GM12878 (cell line): Measurements from ENCODE around the gene PRRC2A. TPM values are rescaled to one million over a fixed set of nuclear protein-coding genes. Genes with fewer than 3 reads are reported as not detected.

ENCODE experiments used
- ATAC-seq: fragments of 200-7000 bp; cut with Tn5 transposase; 3 replicates; pipeline ENCODE4 v1.9.1; 2020; ENCODE audit warnings: mild to moderate bottlenecking, moderate library complexity
- BruUV-seq: library from RNA; stranded (reverse); fragments of 400-500 nt; replicated peaks from 2 replicates; lab custom pipeline; 2021; lab: Mats Ljungman, UMichigan
- CTCF ChIA-PET: fragments of 300-600 bp; sonication (Branson Sonifier 250); formaldehyde crosslinking; extraction: SDS; loops from one replicate; lab custom pipeline; 2021; ENCODE audit warnings: inconsistent platforms; lab: Yijun Ruan, JAX
- POLR2A ChIA-PET: fragments of 350-600 bp; formaldehyde crosslinking; extraction: SDS; loops from one replicate; lab custom pipeline; 2021; ENCODE audit warnings: inconsistent platforms; lab: Charles Lee
- RAD21 ChIA-PET: fragments of 300-600 bp; sonication (Branson Sonifier 250); formaldehyde crosslinking; loops from one replicate; lab custom pipeline; 2023; ENCODE audit warnings: antibody characterized with exemption; ENCODE audit not compliant: unreplicated experiment; lab: Charles Lee
- SMC1A ChIA-PET: fragments of 300-600 bp; sonication (Branson Sonifier 250); formaldehyde crosslinking; loops from one replicate; lab custom pipeline; 2023; ENCODE audit not compliant: unreplicated experiment, uncharacterized antibody; lab: Charles Lee
- DNase-seq: peaks from one replicate; pipeline ENCODE4 v3.0.0-alpha.2; 2011; ENCODE audit warnings: low read depth, low spot score
- FAIRE-seq: peaks from 3 replicates; lab custom pipeline; 2011; peaks lifted over from hg19 to GRCh38; lab: Jason Lieb, UNC
- H2AFZ ChIP-seq: 2 replicates; pipeline ENCODE4 v1.6.0; 2011; ENCODE audit warnings: low read depth, low read length, control low read depth; ENCODE audit not compliant: control insufficient read depth
- H3K27ac ChIP-seq: 2 replicates; pipeline ENCODE4 v1.5.1; 2011; ENCODE audit warnings: control low read depth; ENCODE audit not compliant: control insufficient read depth, insufficient read depth
- H3K27me3 ChIP-seq, 2 experiments: replicated peaks in 1 of 2; 2 replicates each; pipeline versions ENCODE4 v1.6.0 to v1.6.1; 2011; ENCODE audit warnings: low read length in 1 of 2; ENCODE audit not compliant: control insufficient read depth in 2 of 2, insufficient read depth in 2 of 2
- H3K36me3 ChIP-seq, 2 experiments: 2 replicates each; pipeline ENCODE4 v1.5.1; 2011; ENCODE audit warnings: low read length in 1 of 2; ENCODE audit not compliant: control insufficient read depth in 2 of 2, insufficient read depth in 2 of 2
- H3K4me1 ChIP-seq: 2 replicates; pipeline ENCODE4 v1.6.1; 2011; ENCODE audit warnings: mild to moderate bottlenecking, low read length, moderate library complexity, mixed read lengths; ENCODE audit not compliant: control insufficient read depth, insufficient read depth
- H3K4me2 ChIP-seq: 2 replicates; pipeline ENCODE4 v1.6.0; 2011; ENCODE audit warnings: control low read depth; ENCODE audit not compliant: control insufficient read depth, insufficient read depth
- H3K4me3 ChIP-seq: fragments of 200-600 bp; sonication (generic); 2 replicates; pipeline ENCODE4 v1.5.1; 2016
- H3K79me2 ChIP-seq: 2 replicates; pipeline ENCODE4 v1.6.0; 2011; ENCODE audit warnings: low read length; ENCODE audit not compliant: control insufficient read depth, insufficient read depth
- H3K9ac ChIP-seq: 2 replicates; pipeline ENCODE4 v1.8.0; 2011; ENCODE audit warnings: low read length, control low read depth, mixed read lengths; ENCODE audit not compliant: control insufficient read depth, insufficient read depth
- H3K9me3 ChIP-seq: replicated peaks from 3 replicates; pipeline ENCODE4 v1.5.1; 2011; ENCODE audit warnings: mild to moderate bottlenecking, low read length; ENCODE audit not compliant: control insufficient read depth, insufficient read depth
- H4K20me1 ChIP-seq: 2 replicates; pipeline ENCODE4 v1.6.0; 2011; ENCODE audit not compliant: control insufficient read depth, insufficient read depth
- BHLHE40 ChIP-seq, 2 experiments: fragments of 450-650 bp in 1 of 2; IDR thresholded peaks; 2 replicates each; pipeline ENCODE4 v1.6.1; 2011 to 2017; ENCODE audit warnings: low read depth in 2 of 2, borderline replicate concordance in 1 of 2, improper control_type of control experiment in 1 of 2, low read length in 1 of 2, mild to moderate bottlenecking in 1 of 2
- CHD4 ChIP-seq: fragments of 200-600 bp; sonication (generic); IDR thresholded peaks from 2 replicates; pipeline ENCODE4 v1.6.1; 2016; ENCODE audit warnings: mild to moderate bottlenecking
- NFYA ChIP-seq: IDR thresholded peaks from 2 replicates; pipeline ENCODE4 v1.6.1; 2011; ENCODE audit warnings: low read depth, mild to moderate bottlenecking, low read length, improper control_type of control experiment, borderline replicate concordance
- POLR2A ChIP-seq: IDR thresholded peaks from 2 replicates; pipeline ENCODE4 v1.6.1; 2011; ENCODE audit warnings: low read depth, mild to moderate bottlenecking, low read length
- POLR2AphosphoS5 ChIP-seq: IDR thresholded peaks from 2 replicates; pipeline ENCODE4 v1.6.1; 2011; ENCODE audit warnings: mild to moderate bottlenecking, low read length, inconsistent platforms
- RB1 ChIP-seq: fragments of 450-650 bp; formaldehyde crosslinking; IDR thresholded peaks from 2 replicates; pipeline ENCODE4 v1.6.1; 2017; ENCODE audit warnings: mild to moderate bottlenecking, borderline replicate concordance
- SMAD5 ChIP-seq: IDR thresholded peaks from 2 replicates; pipeline ENCODE4 v1.6.1; 2016; ENCODE audit warnings: antibody characterized with exemption, low read depth
- SRF ChIP-seq, 2 experiments: IDR thresholded peaks; 2 replicates each; pipeline ENCODE4 v1.6.1; 2011; ENCODE audit warnings: low read depth in 2 of 2, low read length in 2 of 2, mild to moderate bottlenecking in 1 of 2, moderate library complexity in 1 of 2
- ZNF274 ChIP-seq: IDR thresholded peaks from one replicate; pipeline ENCODE4 v1.8.0; 2011; ENCODE audit not compliant: insufficient read length, insufficient read depth
- WGBS: methylation state at CpG from one replicate; pipeline ENCODE4 v1.1.6; 2016; ENCODE audit warnings: low lambda C conversion rate; ENCODE audit not compliant: insufficient replicate concordance, insufficient coverage; ENCODE audit errors: missing lambda C conversion rate; 5-methylcytosine and 5-hydroxymethylcytosine counted together
- in situ Hi-C: fragments of 300-500 bp; cut with MboI; formaldehyde crosslinking; loops from 9 replicates; pipeline ENCODE4 v1.14.3; 2018; ENCODE audit warnings: mixed read lengths
- intact Hi-C: fragments of 100-400 bp; cut with micrococcal nuclease; formaldehyde crosslinking; loops from one replicate; pipeline ENCODE4 v1.14.2; 2022; ENCODE audit not compliant: unreplicated experiment
- polyA plus RNA-seq, 11 experiments: library from polyadenylated mRNA; depleted of rRNA in 4 of 11; unstranded in 6 of 11; stranded (reverse) in 5 of 11; fragments of >200 nt; fragmentation: Nextera tagmentation in 4 of 11; fragmentation: Illumina TruSeq in 1 of 11; extraction: Ambion mirVana in 4 of 11; extraction: Trizol in 1 of 11; gene quantifications; 1 replicate in 1 of 11; 2 replicates in 10 of 11; pipeline versions ENCODE4 v1.2.1 to v1.2.3, GENCODE V29; 2011 to 2016; ENCODE audit warnings: inconsistent platforms in 2 of 11, missing spikeins in 2 of 11, low read depth in 1 of 11
- total RNA-seq, 4 experiments: library from RNA; depleted of rRNA in 3 of 4; stranded (reverse); fragments of >200 nt in 3 of 4; fragmentation: Illumina TruSeq in 1 of 4; extraction: Trizol in 1 of 4; gene quantifications; 2 replicates each; pipeline versions ENCODE4 v1.2.1 to v1.2.3, GENCODE V29; 2013 to 2021
- TF ChIP-seq, protein P1 (sequence below): fragments of 450-650 bp; formaldehyde crosslinking; IDR thresholded peaks from 2 replicates; pipeline ENCODE4 v1.5.0; 2022; ENCODE audit warnings: mild to moderate bottlenecking, missing genetic modification characterization
- TF ChIP-seq, protein P2 (sequence below): IDR thresholded peaks from 2 replicates; pipeline ENCODE4 v1.6.1; 2012; ENCODE audit warnings: low read depth, low read length, improper control_type of control experiment

The PRRC2A gene
- total and polyA plus RNA-seq, 10 of the 15 experiments (the other 5 are each of a cell fraction or from before 2014, with no cell fraction given), result 0.40 to 244 (median 61.3) TPM

- TF ChIP-seq, protein P1, sequence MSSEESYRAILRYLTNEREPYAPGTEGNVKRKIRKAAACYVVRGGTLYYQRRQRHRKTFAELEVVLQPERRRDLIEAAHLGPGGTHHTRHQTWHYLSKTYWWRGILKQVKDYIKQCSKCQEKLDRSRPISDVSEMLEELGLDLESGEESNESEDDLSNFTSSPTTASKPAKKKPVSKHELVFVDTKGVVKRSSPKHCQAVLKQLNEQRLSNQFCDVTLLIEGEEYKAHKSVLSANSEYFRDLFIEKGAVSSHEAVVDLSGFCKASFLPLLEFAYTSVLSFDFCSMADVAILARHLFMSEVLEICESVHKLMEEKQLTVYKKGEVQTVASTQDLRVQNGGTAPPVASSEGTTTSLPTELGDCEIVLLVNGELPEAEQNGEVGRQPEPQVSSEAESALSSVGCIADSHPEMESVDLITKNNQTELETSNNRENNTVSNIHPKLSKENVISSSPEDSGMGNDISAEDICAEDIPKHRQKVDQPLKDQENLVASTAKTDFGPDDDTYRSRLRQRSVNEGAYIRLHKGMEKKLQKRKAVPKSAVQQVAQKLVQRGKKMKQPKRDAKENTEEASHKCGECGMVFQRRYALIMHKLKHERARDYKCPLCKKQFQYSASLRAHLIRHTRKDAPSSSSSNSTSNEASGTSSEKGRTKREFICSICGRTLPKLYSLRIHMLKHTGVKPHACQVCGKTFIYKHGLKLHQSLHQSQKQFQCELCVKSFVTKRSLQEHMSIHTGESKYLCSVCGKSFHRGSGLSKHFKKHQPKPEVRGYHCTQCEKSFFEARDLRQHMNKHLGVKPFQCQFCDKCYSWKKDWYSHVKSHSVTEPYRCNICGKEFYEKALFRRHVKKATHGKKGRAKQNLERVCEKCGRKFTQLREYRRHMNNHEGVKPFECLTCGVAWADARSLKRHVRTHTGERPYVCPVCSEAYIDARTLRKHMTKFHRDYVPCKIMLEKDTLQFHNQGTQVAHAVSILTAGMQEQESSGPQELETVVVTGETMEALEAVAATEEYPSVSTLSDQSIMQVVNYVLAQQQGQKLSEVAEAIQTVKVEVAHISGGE (CRISPR knock-in tag), result no peak
- TF ChIP-seq SRF (IDR thresholded peaks at IDR 0.05; ENCODE audit: low read depth in 2 of 2, low read length in 2 of 2), result no peak
- TF ChIP-seq RB1, result no peak
Measured at GRCh38 chr6:31621991-31622390, 1.5 kb downstream of the PRRC2A start (continued).

DNA sequence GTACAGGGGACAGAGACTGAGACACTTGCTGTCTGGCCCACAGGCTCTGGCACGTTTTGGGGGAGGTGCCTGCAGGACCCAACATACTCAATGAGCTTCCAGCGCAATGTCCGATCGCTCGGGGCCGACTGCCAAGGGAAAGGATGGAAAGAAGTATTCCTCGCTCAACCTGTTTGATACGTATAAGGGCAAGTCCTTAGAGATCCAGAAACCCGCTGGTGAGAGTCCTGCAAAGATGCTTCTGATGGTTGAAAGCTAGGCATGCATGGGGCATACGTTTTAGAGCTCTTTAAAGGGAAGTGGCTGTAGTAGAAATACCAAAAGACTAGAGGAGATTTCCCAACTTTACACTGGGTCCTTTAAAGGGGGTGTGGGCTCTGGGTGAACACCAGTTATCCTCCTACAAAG, 2.2 kb downstream of the PRRC2A start:
- H3K27ac ChIP-seq, result no peak overlapping the region
- peaks cover 31 to 39% of the 10 kb centered on the region in 2 experiments for H3K36me3 ChIP-seq
- ChIA-PET CTCF (interaction anchor here (0.9 to 3.0 kb wide), 14 partner anchors 10 to 210 kb away, joined by 3 to 17 read pairs (median 4); partner anchors contain the start of genes ABHD16A, ATP6V1G2, BAG6 and LST1), SMC1A (interaction anchor here (0.7 to 2.9 kb wide), 14 partner anchors 10 to 240 kb away, joined by 3 to 15 read pairs (median 3); partner anchors contain the start of genes BAG6, C6orf47, GPANK1 and NEU1), POLR2A (interaction anchor here (0.6 to 5.2 kb wide), 10 partner anchors 16 to 183 kb away, joined by 3 to 58 read pairs (median 3); partner anchors contain the start of genes ABHD16A, APOM, BAG6 and C6orf47), RAD21 (interaction anchor here (0.7 to 2.6 kb wide), 6 partner anchors 29 to 147 kb away, joined by 3 to 11 read pairs (median 4); partner anchors contain the start of genes ATP6V1G2, BAG6, NFKBIL1 and TNF)
- intact Hi-C loops, result no loop called here
- ATAC-seq, result no peak
- peak overlapping the region; percentile 99; the same call in 1 of the 2 replicates for H3K9ac ChIP-seq
- peak overlapping the region; percentile 74 for H3K4me2 ChIP-seq
- H3K4me1 ChIP-seq, result peaks cover 2% of the 10 kb centered on the region
- no peak overlapping the region for H2AFZ ChIP-seq
- WGBS, result 86% methylated on average over 10 of the region's 10 CpGs
- no peaks in the 10 kb centered on the region for H3K9me3 ChIP-seq
- FAIRE-seq, result no peak
- in situ Hi-C loops, result no loop called here
- no peaks in the 10 kb centered on the region for H3K27me3 ChIP-seq
- H3K4me3 ChIP-seq, result peak overlapping the region; percentile 86; the same call in 1 of the 2 replicates
- peaks cover 4% of the 10 kb centered on the region; the same call in 1 of the 2 replicates for H4K20me1 ChIP-seq
- TF ChIP-seq NFYA (no peak), POLR2A (0 out of 2 replicates have a peak, but pooled peaks have one; percentile 15), ZNF274 (no peak), CHD4 (no peak), BHLHE40 (IDR thresholded peaks at IDR 0.05; ENCODE audit: borderline replicate concordance in 1 of 2, low read depth in 2 of 2, low read length in 1 of 2) (peak; percentile 19 to 57; a peak in 2 of 4 replicates), SMAD5 (peak; percentile 52; the same call in 1 of the 2 replicates), POLR2AphosphoS5 (0 out of 2 replicates have a peak, but pooled peaks have one; percentile 24)
- TF ChIP-seq, protein P2, sequence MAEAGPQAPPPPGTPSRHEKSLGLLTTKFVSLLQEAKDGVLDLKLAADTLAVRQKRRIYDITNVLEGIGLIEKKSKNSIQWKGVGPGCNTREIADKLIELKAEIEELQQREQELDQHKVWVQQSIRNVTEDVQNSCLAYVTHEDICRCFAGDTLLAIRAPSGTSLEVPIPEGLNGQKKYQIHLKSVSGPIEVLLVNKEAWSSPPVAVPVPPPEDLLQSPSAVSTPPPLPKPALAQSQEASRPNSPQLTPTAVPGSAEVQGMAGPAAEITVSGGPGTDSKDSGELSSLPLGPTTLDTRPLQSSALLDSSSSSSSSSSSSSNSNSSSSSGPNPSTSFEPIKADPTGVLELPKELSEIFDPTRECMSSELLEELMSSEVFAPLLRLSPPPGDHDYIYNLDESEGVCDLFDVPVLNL, result no peak
- BruUV-seq, result no TSS peak
- no peak for DNase-seq
- peaks cover 39% of the 10 kb centered on the region for H3K79me2 ChIP-seq
